ENCODE results near the gene EOLA2.
"Not testable (repeated sequence)": the region's sequence is repeated elsewhere in the genome, so short reads cannot be mapped to it uniquely, and the experiment has no call there.

EOLA2 gene

DNA sequence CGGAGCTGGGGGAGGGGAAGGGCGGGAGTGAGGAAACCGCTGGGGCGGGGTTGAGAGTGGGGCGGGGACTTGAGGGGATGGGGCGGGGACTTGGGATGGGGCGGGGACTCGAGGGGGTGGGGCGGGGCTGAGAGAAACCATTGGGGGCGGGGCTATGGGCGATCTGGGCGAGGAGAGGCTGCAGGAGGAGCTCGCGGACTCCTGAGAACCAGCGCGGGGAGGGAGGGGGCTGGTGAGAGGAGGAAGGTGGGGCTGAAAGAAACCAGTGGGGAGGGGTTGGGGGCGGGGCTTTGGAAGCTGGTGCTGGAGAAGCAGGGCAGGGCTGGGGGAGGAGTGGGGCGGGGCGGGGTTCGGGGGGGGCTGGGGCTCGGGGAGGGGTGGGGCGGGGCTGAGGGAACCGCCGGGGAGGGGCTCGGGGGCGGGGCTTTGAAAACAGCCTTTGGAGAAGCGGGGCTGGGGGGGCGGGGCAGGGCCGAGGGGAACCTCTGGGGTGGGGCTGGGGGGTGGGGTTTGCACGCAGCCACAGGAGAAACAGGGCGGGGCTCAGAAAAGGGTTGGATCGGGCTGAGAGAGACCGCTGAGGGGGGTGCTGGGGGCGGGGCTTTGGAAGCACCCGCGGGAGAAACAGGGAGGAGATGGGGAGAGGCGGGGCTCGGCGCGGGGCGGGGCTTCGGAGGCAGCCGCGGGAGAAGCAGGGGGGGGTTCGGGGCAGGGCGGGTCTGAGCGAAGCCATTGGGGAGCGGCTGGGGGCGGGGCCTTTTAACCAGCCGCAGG is 777 bp upstream of the EOLA2 start:
- no peak overlapping the region for H3K9ac ChIP-seq (ENCODE audit: insufficient read length)
- DNase-seq (ENCODE audit: low read depth, low spot score), result peak; percentile 55
- no peak for TF ChIP-seq EZH2 (IDR thresholded peaks at IDR 0.05)
- no peak for TF ChIP-seq POLR2AphosphoS5 (IDR thresholded peaks at IDR 0.05; ENCODE audit: borderline replicate concordance, low read depth, low read length)
- TF ChIP-seq FOXP2 (optimal IDR thresholded peaks at IDR 0.05; ENCODE audit: control extremely low read depth, extremely low read length, insufficient read depth), result no peak
- no peaks in the 10 kb centered on the region for H3K9me3 ChIP-seq (ENCODE audit: low read depth, low read length)
- H3K27ac ChIP-seq, result peak overlapping the region; percentile 93
- H3K36me3 ChIP-seq (ENCODE audit: insufficient read depth, low read length), result no peaks in the 10 kb centered on the region
- peak overlapping the region; percentile 79 for H3K4me3 ChIP-seq

DNA sequence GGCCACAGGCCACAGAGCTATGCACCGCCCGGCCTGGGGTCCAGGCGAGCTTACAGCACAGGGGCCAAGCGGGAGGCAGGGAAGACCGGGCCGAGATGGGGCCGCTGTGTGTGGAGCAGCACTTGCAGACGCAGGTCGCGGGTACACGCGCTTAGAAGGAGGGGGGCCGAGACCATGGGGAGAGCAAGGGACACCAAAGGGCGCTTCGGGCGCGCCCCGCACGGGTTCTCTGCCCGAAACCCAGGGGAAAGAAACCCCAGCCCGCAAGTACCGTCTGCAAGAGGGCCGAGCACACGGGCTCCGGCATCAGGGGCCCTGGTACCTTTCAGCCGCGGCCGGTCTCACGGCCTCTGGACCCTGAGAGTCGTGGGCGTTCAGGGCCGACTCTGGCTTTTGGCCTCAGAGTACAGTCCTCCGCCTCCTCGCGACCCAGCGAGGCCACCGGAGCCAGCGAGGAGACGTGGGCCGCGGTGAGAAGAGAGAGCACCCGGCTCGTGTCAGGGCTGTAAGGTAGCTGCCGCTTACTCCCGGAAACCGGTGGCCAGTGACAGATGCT is 342 bp downstream of the EOLA2 start:
- Histone ChIP-seq H3K27ac (peak overlapping the region; percentile 64; the same call in 1 of the 2 replicates), H3K9me3 (ENCODE audit: low read depth, low read length) (no peaks in the 10 kb centered on the region), H3K4me3 (peak overlapping the region; percentile 79), H3K36me3 (ENCODE audit: insufficient read depth, low read length) (no peaks in the 10 kb centered on the region), H3K9ac (ENCODE audit: insufficient read length) (peak overlapping the region; percentile 87)
- no peak for TF ChIP-seq EZH2 (IDR thresholded peaks at IDR 0.05)
- TF ChIP-seq POLR2AphosphoS5 (IDR thresholded peaks at IDR 0.05; ENCODE audit: borderline replicate concordance, low read depth, low read length), result no peak
- TF ChIP-seq FOXP2 (optimal IDR thresholded peaks at IDR 0.05; ENCODE audit: control extremely low read depth, extremely low read length, insufficient read depth), result no peak
- no peak for DNase-seq (ENCODE audit: low read depth, low spot score)

DNA sequence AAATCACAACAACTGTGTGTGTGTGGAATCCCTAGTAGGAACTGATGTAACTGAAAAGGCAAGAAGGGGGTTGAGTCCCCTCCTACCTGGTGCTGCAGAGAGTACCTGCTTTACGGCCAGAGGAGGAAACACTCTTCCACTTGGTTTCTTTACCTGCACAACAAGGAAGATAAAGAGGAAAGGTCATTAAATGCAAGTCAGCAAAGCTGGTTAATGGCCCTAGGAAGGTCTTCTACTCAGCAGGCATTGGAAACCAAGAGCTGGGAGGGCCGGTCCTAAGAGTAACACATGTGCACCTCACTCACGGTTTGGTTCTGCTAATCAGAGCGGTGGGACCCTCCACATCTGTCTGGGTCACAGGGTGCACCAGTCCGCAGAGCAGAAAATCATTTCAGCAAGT is 963 bp downstream of the EOLA2 start:
- Histone ChIP-seq H3K4me3 (peak overlapping the region; percentile 79), H3K9ac (ENCODE audit: insufficient read length) (peak overlapping the region; percentile 87)
- not testable (repeated sequence) for DNase-seq (ENCODE audit: low read depth, low spot score); H3K27ac ChIP-seq; H3K9me3 ChIP-seq (ENCODE audit: low read depth, low read length); H3K36me3 ChIP-seq (ENCODE audit: insufficient read depth, low read length)

- H3K4me3 ChIP-seq, result not testable (repeated sequence)
Measured at GRCh38 chrX:149933547-149933946, 4.7 kb downstream of the EOLA2 start.

DNA sequence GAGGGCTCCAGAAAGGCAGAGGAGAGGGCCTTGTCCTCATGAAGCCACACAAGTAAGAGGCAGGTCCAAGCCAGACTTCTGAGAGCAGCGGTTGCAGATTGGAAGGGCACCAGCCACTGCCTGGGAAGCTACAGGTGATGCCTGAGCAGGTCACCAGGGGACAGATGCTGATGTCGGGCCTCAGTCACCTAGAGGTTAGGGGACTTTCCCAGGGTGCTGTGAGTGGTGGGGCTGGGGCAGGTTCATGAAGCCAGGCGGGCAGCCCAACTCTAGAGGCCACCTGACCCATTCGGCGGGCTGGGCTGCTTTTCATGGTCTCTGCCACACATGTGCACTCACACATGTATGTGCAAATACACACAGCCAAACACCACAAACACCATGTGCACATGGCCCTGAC is 5.3 kb downstream of the EOLA2 start:
- not testable (repeated sequence) for H3K36me3 ChIP-seq (ENCODE audit: insufficient read depth, low read length); H3K9ac ChIP-seq (ENCODE audit: insufficient read length); H3K4me3 ChIP-seq; DNase-seq (ENCODE audit: low read depth, low spot score); H3K9me3 ChIP-seq (ENCODE audit: low read depth, low read length); H3K27ac ChIP-seq

More at GRCh38 chrX:149933547-149933946, 4.7 kb downstream of the EOLA2 start:
- not testable (repeated sequence) for H3K36me3 ChIP-seq (ENCODE audit: insufficient read depth, low read length); H3K9ac ChIP-seq (ENCODE audit: insufficient read length); H3K9me3 ChIP-seq (ENCODE audit: low read depth, low read length); H3K27ac ChIP-seq; DNase-seq (ENCODE audit: low read depth, low spot score)

GRCh38 chrX:149932150-149932549 is 6.1 kb downstream of the EOLA2 start:
- not testable (repeated sequence) for H3K27ac ChIP-seq; H3K36me3 ChIP-seq (ENCODE audit: insufficient read depth, low read length); DNase-seq (ENCODE audit: low read depth, low spot score); H3K4me3 ChIP-seq; H3K9ac ChIP-seq (ENCODE audit: insufficient read length); H3K9me3 ChIP-seq (ENCODE audit: low read depth, low read length)

DNA sequence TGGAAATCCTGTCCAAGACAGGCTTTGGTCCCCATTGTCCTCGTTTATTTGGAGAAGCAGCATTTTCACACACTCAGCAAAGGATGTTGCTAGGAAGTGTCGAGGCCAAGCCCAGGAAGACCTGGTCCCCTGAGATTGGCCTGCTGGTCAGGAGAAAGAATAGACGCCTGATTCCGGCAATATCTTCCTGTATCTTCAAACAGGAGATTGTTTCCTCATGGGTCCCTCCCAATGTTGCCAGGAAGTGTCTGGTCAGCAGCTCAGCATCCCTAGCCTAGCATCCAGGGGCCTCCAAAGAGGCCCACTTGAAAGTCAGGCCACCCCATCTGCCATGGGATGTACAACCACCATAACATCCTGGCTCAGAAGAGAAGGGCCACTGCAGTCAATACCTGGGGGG is 6.9 kb downstream of the EOLA2 start:
- H3K9me3 ChIP-seq (ENCODE audit: low read depth, low read length); H3K9ac ChIP-seq (ENCODE audit: insufficient read length); DNase-seq (ENCODE audit: low read depth, low spot score); H3K4me3 ChIP-seq; H3K36me3 ChIP-seq (ENCODE audit: insufficient read depth, low read length); H3K27ac ChIP-seq: not testable (repeated sequence)

GRCh38 chrX:149929400-149929799 is 8.9 kb downstream of the EOLA2 start, which contains the start of gene HSFX4:
Gene HSFX4 (plus strand): TSS chrX:149929573. CDS start chrX:149929645, 72 bp downstream.
- not testable (repeated sequence) for H3K27ac ChIP-seq; DNase-seq (ENCODE audit: low read depth, low spot score); H3K9me3 ChIP-seq (ENCODE audit: low read depth, low read length); H3K9ac ChIP-seq (ENCODE audit: insufficient read length); H3K36me3 ChIP-seq (ENCODE audit: insufficient read depth, low read length); H3K4me3 ChIP-seq

DNA sequence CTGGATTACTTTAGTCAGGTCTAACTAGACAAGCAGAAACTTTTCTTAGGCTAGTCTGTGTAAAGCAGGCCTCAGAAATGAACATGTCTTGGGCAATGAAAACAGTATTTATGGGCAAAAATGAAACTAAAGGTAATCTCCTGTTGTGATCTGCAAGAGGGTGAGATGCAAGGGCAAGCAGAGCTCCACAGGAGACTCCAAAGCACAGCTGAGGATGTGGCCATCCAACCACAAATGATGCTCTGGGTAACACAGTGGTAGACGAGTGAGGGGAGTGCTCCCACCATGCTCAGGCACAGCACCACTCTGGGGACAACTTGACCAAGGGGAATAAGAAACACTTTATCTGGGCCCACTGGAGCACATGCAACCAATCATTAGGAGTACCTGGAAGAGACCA is 9.7 kb downstream of the EOLA2 start:
- not testable (repeated sequence) for H3K4me3 ChIP-seq; H3K9me3 ChIP-seq (ENCODE audit: low read depth, low read length); H3K9ac ChIP-seq (ENCODE audit: insufficient read length); H3K27ac ChIP-seq; DNase-seq (ENCODE audit: low read depth, low spot score); H3K36me3 ChIP-seq (ENCODE audit: insufficient read depth, low read length)

DNA sequence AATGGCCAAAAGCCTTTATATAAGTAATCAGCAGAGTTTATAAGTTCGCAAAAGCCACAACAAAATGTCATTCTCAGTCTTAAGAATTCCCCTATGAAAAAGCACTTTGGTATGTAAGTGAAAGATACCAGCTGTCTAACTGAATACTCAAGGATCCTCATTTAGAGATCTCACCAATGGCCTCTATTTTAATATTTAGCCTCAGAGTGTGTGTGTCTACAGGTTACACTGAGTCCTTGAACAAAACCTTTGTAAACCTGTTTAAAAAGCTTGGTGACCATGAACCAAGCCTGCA is 10.4 kb downstream of the EOLA2 start:
- H3K9me3 ChIP-seq (ENCODE audit: low read depth, low read length); H3K4me3 ChIP-seq; H3K9ac ChIP-seq (ENCODE audit: insufficient read length); DNase-seq (ENCODE audit: low read depth, low spot score); H3K27ac ChIP-seq; H3K36me3 ChIP-seq (ENCODE audit: insufficient read depth, low read length): not testable (repeated sequence)

DNA sequence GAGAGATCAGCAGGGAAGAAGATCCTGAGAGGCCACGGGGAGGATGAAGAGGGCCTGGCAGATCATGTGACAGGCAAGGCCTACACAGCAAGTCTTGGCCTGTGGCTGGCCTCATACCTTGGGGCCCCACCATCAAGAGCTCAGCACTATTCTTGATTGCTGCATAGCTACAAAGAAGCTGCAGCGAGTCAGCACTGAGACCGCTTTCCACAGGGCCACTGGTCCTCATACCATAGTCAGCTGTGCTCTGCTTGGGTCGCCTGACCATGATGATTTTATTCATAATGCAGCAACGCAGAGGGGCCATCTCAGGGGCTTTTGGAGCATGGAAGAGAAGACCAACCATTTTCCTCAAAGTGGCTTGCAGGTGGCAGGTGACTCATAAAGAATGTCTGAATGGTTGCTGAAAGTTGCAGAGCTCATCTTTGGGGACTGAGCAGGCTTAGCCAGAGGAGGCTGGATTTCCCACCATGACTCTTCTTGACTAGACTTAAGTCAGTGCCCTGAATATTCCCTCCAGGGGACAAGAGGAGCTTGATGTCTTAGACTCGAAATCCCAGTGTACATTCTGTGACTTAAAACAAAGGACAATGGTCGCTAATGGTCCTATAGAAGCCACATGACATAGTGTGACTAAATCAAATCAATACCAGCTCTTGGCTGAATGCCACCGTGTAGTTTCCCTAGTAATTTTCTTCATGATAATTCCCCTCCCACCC is 10.9 kb downstream of the EOLA2 start:
- H3K9me3 ChIP-seq (ENCODE audit: low read depth, low read length); H3K27ac ChIP-seq; H3K9ac ChIP-seq (ENCODE audit: insufficient read length); H3K4me3 ChIP-seq; DNase-seq (ENCODE audit: low read depth, low spot score); H3K36me3 ChIP-seq (ENCODE audit: insufficient read depth, low read length): not testable (repeated sequence)

- not testable (repeated sequence) for DNase-seq (ENCODE audit: low read depth, low spot score); H3K36me3 ChIP-seq (ENCODE audit: insufficient read depth, low read length); H3K27ac ChIP-seq; H3K4me3 ChIP-seq; H3K9me3 ChIP-seq (ENCODE audit: low read depth, low read length); H3K9ac ChIP-seq (ENCODE audit: insufficient read length)
Measured at GRCh38 chrX:149924434-149924833, 13.9 kb downstream of the EOLA2 start.

GRCh38 chrX:149923836-149924235 is 14.5 kb downstream of the EOLA2 start:
- DNase-seq (ENCODE audit: low read depth, low spot score); H3K4me3 ChIP-seq; H3K36me3 ChIP-seq (ENCODE audit: insufficient read depth, low read length); H3K9me3 ChIP-seq (ENCODE audit: low read depth, low read length); H3K27ac ChIP-seq; H3K9ac ChIP-seq (ENCODE audit: insufficient read length): not testable (repeated sequence)
